ENCODE measurements around the gene GMCL2.

GRCh38 chr5:178141550-178141949 is 45.6 kb downstream of the GMCL2 start:
- TF ChIP-seq CTCF (conservative IDR thresholded peaks at IDR 0.05; ENCODE audit: low read length) (no peak), EZH2phosphoT487 (IDR thresholded peaks at IDR 0.05; ENCODE audit: borderline replicate concordance, low read depth, low read length) (no peak)

Measured in OCI-LY7 (cell line).